Spinal cord (tissue), 10 donors: ENCODE measurements around the gene OXCT1. TPM values are rescaled to one million over a fixed set of nuclear protein-coding genes. Genes with fewer than 3 reads are reported as not detected.

Source experiments
- DNase-seq, 6 donors: peaks; one replicate each; pipeline versions ENCODE4 v3.0.0 to v3.0.0-alpha.2; 2013 to 2015; ENCODE audit warnings: low spot score in 6 of 6, low read depth in 4 of 6
- H3K27ac ChIP-seq: one replicate; pipeline ENCODE4 v1.5.1; 2013; ENCODE audit warnings: low read depth, low read length, control low read depth
- H3K27me3 ChIP-seq: one replicate; pipeline ENCODE4 v1.6.1; 2013; ENCODE audit warnings: low read length; ENCODE audit not compliant: control insufficient read depth, insufficient read depth
- H3K36me3 ChIP-seq: one replicate; pipeline ENCODE4 v1.6.1; 2013; ENCODE audit warnings: low read length; ENCODE audit not compliant: control insufficient read depth, insufficient read depth
- H3K4me1 ChIP-seq: one replicate; pipeline ENCODE4 v1.6.1; 2013; ENCODE audit warnings: low read length; ENCODE audit not compliant: control insufficient read depth, insufficient read depth
- H3K4me3 ChIP-seq: one replicate; pipeline ENCODE4 v1.5.1; 2013; ENCODE audit warnings: low read depth, low read length, control low read depth
- H3K9me3 ChIP-seq: one replicate; pipeline ENCODE4 v1.6.1; 2013; ENCODE audit warnings: low read length; ENCODE audit not compliant: control insufficient read depth, insufficient read depth
- WGBS: methylation state at CpG from one replicate; pipeline ENCODE4 v1.1.5; 2013; ENCODE audit warnings: missing lambda C conversion rate; ENCODE audit not compliant: insufficient coverage; 5-methylcytosine and 5-hydroxymethylcytosine counted together
- long read RNA-seq, 4 donors: transcript quantifications; one replicate each; lab custom pipeline, GENCODE V29; 2026
- polyA plus RNA-seq, 2 donors: library from polyadenylated mRNA; unstranded; fragments of 120-200 nt; gene quantifications; one replicate each; pipeline ENCODE4 v1.2.1, GENCODE V29; 2013; ENCODE audit not compliant: insufficient read length in 2 of 2
- total RNA-seq, 2 donors: library from RNA; depleted of rRNA in 1 of 2; stranded (reverse); fragments of 120-200 nt in 1 of 2; fragments of >200 nt in 1 of 2; gene quantifications; one replicate each; pipeline versions ENCODE4 v1.2.3 to v1.2.4, GENCODE V29; 2013 to 2014
- donor health status: healthy.

The OXCT1 gene
- total RNA-seq (100 to 1,000 TPM in 1 of 2 donors, 10 to 100 TPM in 1; 50.9 to 103 TPM), polyA plus RNA-seq (10 to 100 TPM; 91.5 to 98.4 TPM)
- long read RNA-seq, donor 1, transcript OXCT1-201 (17 exons, 3,388 nt) = major isoform, 25 of 63 reads
- long read RNA-seq, donor 1, transcript OXCT1-203 (5 exons, 596 nt) = minor isoform, 18 of 63 reads
- long read RNA-seq, donor 1, partial matches to known transcripts = 19 of 63 reads
- long read RNA-seq, donor 1, other reads (novel, unspliced or antisense) = 0 of 63 reads
- long read RNA-seq, donor 2, partial matches to known transcripts = 0 of 5 reads
- long read RNA-seq, donor 2, other reads (novel, unspliced or antisense) = 0 of 5 reads
- long read RNA-seq, donor 3, transcript OXCT1-201 (17 exons, 3,388 nt) = major isoform, 6 of 8 reads
- long read RNA-seq, donor 3, partial matches to known transcripts = 0 of 8 reads
- long read RNA-seq, donor 3, other reads (novel, unspliced or antisense) = 0 of 8 reads
- long read RNA-seq, donor 4, partial matches to known transcripts = 0 of 6 reads
- long read RNA-seq, donor 4, other reads (novel, unspliced or antisense) = 0 of 6 reads

GRCh38 chr5:41869724-41870626 lies at the start of gene OXCT1:
TSS of gene OXCT1 (minus strand) at chr5:41870425. CDS start at chr5:41870358, 67 bp downstream.
- no peaks in the 10 kb centered on the region for H3K27me3 ChIP-seq
- H3K27ac ChIP-seq = peak within 1 kb of the TSS; percentile 92
- peaks cover 20% of the 10 kb centered on the region for H3K4me1 ChIP-seq
- H3K36me3 ChIP-seq = no peaks in the 10 kb centered on the region
- WGBS = under 1% methylated on average over 81 of the region's 82 CpGs
- H3K4me3 ChIP-seq = peak within 1 kb of the TSS; percentile 86
- peak; percentile 60 to 93 (median 70) for DNase-seq
- H3K9me3 ChIP-seq = no peaks in the 10 kb centered on the region

DNA sequence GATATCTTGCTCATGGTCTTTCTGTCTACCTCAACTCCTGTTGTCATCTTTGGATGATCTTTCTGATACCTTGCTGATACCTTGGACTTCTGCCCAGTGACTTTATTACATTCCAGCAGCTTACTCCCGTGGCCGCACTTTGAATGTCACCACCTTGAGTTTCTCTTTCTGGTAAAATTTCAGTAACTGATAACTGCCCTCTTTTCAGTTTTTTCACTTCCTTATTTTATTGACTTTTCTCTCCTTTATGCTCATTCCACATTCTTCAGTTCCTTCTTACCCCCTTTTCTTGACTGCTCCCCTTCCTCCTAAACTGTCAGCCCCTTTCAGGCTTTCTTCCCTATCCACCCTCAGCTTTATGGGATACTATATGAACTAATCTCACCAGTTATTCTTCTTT lies 47.9 kb upstream of the OXCT1 start:
- no peaks in the 10 kb centered on the region for H3K9me3 ChIP-seq
- H3K4me3 ChIP-seq = no peak overlapping the region
- H3K27ac ChIP-seq = no peak overlapping the region
- H3K27me3 ChIP-seq = no peaks in the 10 kb centered on the region
- peaks cover 14% of the 10 kb centered on the region for H3K36me3 ChIP-seq
- H3K4me1 ChIP-seq = no peaks in the 10 kb centered on the region
- 97% methylated on average over 2 of the region's 2 CpGs for WGBS
- no peak for DNase-seq

- Histone ChIP-seq H3K9me3 (no peaks in the 10 kb centered on the region), H3K4me3 (no peak overlapping the region), H3K4me1 (peaks cover 4% of the 10 kb centered on the region), H3K27ac (no peak overlapping the region), H3K36me3 (no peaks in the 10 kb centered on the region), H3K27me3 (no peaks in the 10 kb centered on the region)
- no peak for DNase-seq
- WGBS = no CpG with 5 or more reads among the region's 4 CpGs
Measured at GRCh38 chr5:41908374-41909079, 38.3 kb upstream of the OXCT1 start.

GRCh38 chr5:41906151-41906550 lies 35.9 kb upstream of the OXCT1 start:
- Histone ChIP-seq H3K36me3 (no peaks in the 10 kb centered on the region), H3K27ac (no peak overlapping the region), H3K27me3 (no peaks in the 10 kb centered on the region), H3K4me3 (no peak overlapping the region), H3K9me3 (no peaks in the 10 kb centered on the region), H3K4me1 (peaks cover 4% of the 10 kb centered on the region)
- no peak for DNase-seq
- no CpG with 5 or more reads among the region's 2 CpGs for WGBS

- WGBS = 0% methylated on average over 47 of the region's 55 CpGs
- H3K4me1 ChIP-seq = peaks cover 4% of the 10 kb centered on the region
- peak; percentile 95 to 100 (median 98) for DNase-seq
- no peaks in the 10 kb centered on the region for H3K36me3 ChIP-seq
- no peaks in the 10 kb centered on the region for H3K9me3 ChIP-seq
- H3K4me3 ChIP-seq = peak within 1 kb of the TSS; percentile 95
- H3K27ac ChIP-seq = peak within 1 kb of the TSS; percentile 96
- H3K27me3 ChIP-seq = no peaks in the 10 kb centered on the region
Measured at GRCh38 chr5:41903892-41904799, 33.9 kb upstream of the OXCT1 start, which contains the start of gene RIMOC1. TSS of gene RIMOC1 (plus strand) at chr5:41904344. CDS start at chr5:41904368, 24 bp downstream.

GRCh38 chr5:41903382-41903891 lies 33.2 kb upstream of the OXCT1 start:
- peaks cover 4% of the 10 kb centered on the region for H3K4me1 ChIP-seq
- H3K27ac ChIP-seq = peak overlapping the region; percentile 96
- peak in 1 of 6 donors; percentile 1 for DNase-seq
- H3K27me3 ChIP-seq = no peaks in the 10 kb centered on the region
- no peaks in the 10 kb centered on the region for H3K9me3 ChIP-seq
- H3K4me3 ChIP-seq = peak overlapping the region; percentile 95
- H3K36me3 ChIP-seq = no peaks in the 10 kb centered on the region
- 41% methylated on average over 5 of the region's 8 CpGs for WGBS

- no peak overlapping the region for H3K4me3 ChIP-seq
- no peaks in the 10 kb centered on the region for H3K4me1 ChIP-seq
- no peak overlapping the region for H3K27ac ChIP-seq
- WGBS = 59% methylated on average over 2 of the region's 2 CpGs
- no peaks in the 10 kb centered on the region for H3K36me3 ChIP-seq
- no peak for DNase-seq
- H3K9me3 ChIP-seq = no peaks in the 10 kb centered on the region
- H3K27me3 ChIP-seq = peaks cover 10% of the 10 kb centered on the region
Measured at GRCh38 chr5:41896230-41896629, 26.0 kb upstream of the OXCT1 start.

GRCh38 chr5:41893074-41893851 lies 23.0 kb upstream of the OXCT1 start:
- Histone ChIP-seq H3K27me3 (peaks cover 10% of the 10 kb centered on the region), H3K4me3 (no peak overlapping the region), H3K36me3 (no peaks in the 10 kb centered on the region), H3K4me1 (no peaks in the 10 kb centered on the region), H3K9me3 (no peaks in the 10 kb centered on the region), H3K27ac (no peak overlapping the region)
- DNase-seq = no peak
- 100% methylated on average over 2 of the region's 3 CpGs for WGBS
